ENCODE results near the gene VDR.

The VDR gene

GRCh38 chr12:47927346-47927745, 22.6 kb upstream of the VDR start:
- DNase-seq, result no peak

- no peak for DNase-seq
These were observed 17.1 kb upstream of the VDR start for GRCh38 chr12:47921907-47922306.

- no peak for DNase-seq
These were observed 16.1 kb upstream of the VDR start for GRCh38 chr12:47920913-47921312.

- DNase-seq, result no peak
These were observed 8.3 kb upstream of the VDR start for GRCh38 chr12:47913081-47913480.

GRCh38 chr12:47912556-47912955, 7.8 kb upstream of the VDR start:
- DNase-seq, result no peak

GRCh38 chr12:47910981-47911380, 6.2 kb upstream of the VDR start:
- no peak for DNase-seq

- no peak for DNase-seq
These were observed 5.7 kb upstream of the VDR start for GRCh38 chr12:47910486-47910885.

- no peak for DNase-seq
These were observed 5.2 kb upstream of the VDR start for GRCh38 chr12:47909839-47910465.

GRCh38 chr12:47908738-47909137, 3.9 kb upstream of the VDR start:
- no peak for DNase-seq

- no peak for DNase-seq
These were observed 3.2 kb upstream of the VDR start for GRCh38 chr12:47907851-47908454.

- no peak for DNase-seq
These were observed 674 bp downstream of the VDR start for GRCh38 chr12:47903927-47904712.

GRCh38 chr12:47903151-47903611, 1.6 kb downstream of the VDR start:
- no peak for DNase-seq

GRCh38 chr12:47902131-47902639, 2.6 kb downstream of the VDR start:
- no peak for DNase-seq

- DNase-seq, result no peak
These were observed 3.1 kb downstream of the VDR start for GRCh38 chr12:47901718-47902093.

GRCh38 chr12:47901063-47901717, 3.6 kb downstream of the VDR start:
- no peak for DNase-seq

- DNase-seq, result no peak
These were observed 4.4 kb downstream of the VDR start for GRCh38 chr12:47900131-47901062.

GRCh38 chr12:47899466-47899865, 5.3 kb downstream of the VDR start:
- no peak for DNase-seq

- no peak for DNase-seq
These were observed 8.2 kb downstream of the VDR start for GRCh38 chr12:47896633-47897032.

GRCh38 chr12:47896022-47896421, 8.8 kb downstream of the VDR start:
- no peak for DNase-seq

- no peak for DNase-seq
These were observed 10.1 kb downstream of the VDR start for GRCh38 chr12:47894652-47895051.

GRCh38 chr12:47894068-47894467, 10.7 kb downstream of the VDR start:
- DNase-seq, result no peak

GRCh38 chr12:47892819-47893218, 12.0 kb downstream of the VDR start:
- DNase-seq, result no peak

Data from cerebellar nuclear complex (tissue), 1 donor.